GM18861 (cell line): ENCODE data around the gene RPL6.
A peak's percentile ranks its signal among the peaks of the same experiment; 100 is the strongest.

ENCODE experiments used
- ATAC-seq: cut with Tn5 transposase; IDR thresholded peaks from one replicate; pipeline ENCODE4 v1.9.1; 2021; ENCODE audit not compliant: unreplicated experiment

The RPL6 gene

DNA sequence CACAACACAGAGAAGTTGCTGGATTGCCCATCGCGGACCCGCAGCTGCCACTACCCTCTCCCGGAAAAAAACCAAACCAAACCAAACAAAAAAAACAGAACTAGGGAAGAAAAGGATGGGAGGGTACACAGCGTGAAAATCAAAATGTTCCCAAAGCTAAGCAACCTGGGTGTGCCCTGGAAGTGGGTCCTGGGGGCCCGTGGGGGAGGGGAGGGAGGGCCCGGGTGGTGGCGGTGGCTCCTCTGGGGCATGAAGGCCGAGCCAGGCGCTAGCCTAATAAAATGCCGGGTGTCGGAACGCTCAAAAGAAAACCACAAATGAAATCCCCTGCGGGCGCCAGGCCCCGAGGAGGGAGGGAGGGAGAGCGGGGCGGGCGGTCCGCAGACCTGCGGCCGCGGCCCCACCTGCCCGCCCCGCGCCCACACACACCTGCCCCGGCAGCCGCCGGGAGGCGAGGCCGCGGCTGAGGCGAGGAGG is 28.0 kb downstream of the RPL6 start:
- peak; percentile 33 for ATAC-seq

- no peak for ATAC-seq
Observed at GRCh38 chr12:112380663-112381405, 28.6 kb downstream of the RPL6 start.

GRCh38 chr12:112375105-112375504 is 34.3 kb downstream of the RPL6 start:
- no peak for ATAC-seq

- no peak for ATAC-seq
Observed at GRCh38 chr12:112374166-112374740, 35.2 kb downstream of the RPL6 start.

- no peak for ATAC-seq
Observed at GRCh38 chr12:112370868-112371510, 38.4 kb downstream of the RPL6 start.

DNA sequence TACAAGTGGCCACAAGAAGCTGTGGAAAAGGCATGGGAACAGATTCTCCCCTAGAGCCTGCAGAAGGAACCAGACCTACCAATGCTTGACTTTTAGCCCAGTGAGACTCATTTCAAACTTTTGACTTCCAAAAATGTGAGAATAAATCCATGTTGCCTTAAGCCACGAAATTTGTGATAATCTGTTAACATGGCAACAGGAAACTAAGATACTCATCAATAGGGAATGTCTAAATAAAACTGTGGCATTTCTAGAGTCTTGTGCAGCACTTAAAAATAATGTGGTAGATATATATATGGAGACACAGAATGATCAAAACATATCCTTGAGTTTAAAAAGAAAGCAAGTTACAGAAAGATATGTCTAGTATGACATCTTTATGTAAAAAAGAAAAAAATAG is 39.2 kb downstream of the RPL6 start:
- ATAC-seq, result no peak

- no peak for ATAC-seq
Observed at GRCh38 chr12:112368856-112369255, 40.5 kb downstream of the RPL6 start.

DNA sequence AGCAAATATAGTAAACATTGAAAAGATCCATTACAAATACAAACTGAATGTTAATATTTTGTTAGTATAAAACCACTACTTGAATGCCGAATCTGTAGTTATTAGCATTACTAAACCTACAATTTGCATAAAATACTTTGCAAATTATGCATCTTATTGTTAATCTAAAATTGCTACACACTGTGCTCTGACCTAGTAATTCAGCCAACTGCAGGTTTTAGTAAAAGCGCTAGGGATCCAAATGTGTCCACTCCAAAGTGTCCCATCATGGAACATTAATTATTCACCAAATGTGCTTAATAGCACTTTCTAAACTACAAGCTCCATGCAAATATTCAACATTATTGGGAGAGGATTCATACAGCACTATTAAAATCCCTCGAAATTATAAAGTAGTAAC is 41.4 kb downstream of the RPL6 start:
- no peak for ATAC-seq

- ATAC-seq, result no peak
Observed at GRCh38 chr12:112362310-112362709, 47.1 kb downstream of the RPL6 start.

DNA sequence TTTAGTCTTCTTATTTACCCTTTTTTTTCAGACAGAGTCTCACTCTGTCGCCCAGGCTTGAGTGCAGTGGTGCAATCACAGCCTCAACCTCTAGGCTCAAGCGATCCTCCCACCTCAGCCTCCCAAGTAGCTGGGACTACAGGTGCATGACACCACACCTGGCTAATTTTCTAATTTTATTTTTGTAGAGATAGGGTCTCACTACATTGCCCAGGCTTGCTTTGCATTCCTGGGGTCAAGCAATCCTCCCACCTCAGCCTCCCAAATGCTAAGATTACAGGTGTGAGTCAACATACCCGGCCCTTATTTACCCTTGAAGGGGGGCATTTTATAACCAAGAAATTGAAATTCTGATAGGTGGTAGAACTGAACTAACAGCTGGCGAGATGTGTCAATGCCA is 48.1 kb downstream of the RPL6 start:
- ATAC-seq, result no peak

DNA sequence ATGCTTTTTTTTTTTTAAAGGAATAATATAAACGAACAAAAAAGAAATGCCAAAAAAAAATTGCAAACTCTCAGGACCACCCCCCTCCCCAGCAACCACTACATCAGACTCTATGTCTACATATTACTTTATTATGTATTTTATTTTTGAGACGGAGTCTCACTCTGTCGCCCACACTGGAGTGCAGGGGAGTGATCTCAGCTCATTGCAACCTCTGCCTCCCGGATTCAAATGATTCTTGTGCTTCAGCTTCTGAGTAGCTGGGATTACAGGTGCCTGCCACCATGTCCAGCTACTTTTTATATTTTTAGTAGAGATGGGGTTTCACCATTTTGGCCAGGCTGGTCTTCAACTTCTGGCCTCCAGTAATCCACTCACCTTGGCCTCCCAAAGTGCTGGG is 50.1 kb downstream of the RPL6 start:
- ATAC-seq, result no peak

DNA sequence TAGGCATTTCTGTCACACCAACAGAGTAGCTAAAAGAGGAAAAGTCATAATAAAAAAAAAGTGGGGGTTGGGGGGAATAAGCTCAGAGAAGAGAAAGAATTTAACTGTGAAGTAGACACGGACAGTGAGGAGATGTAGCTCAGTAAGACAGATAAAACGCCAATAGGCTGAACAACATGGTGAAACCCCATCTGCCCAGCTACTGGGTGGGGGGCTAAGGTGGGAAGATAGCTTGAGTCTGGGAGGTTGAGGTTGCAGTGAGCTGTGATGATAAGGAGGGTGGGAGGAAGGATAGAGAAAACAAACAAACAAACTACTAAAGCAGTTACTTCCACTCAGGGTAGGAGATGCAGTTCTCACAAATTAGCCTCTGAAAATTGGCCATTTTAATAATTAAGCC is 52.2 kb downstream of the RPL6 start:
- no peak for ATAC-seq
